Stimulated activated CD4-positive, alpha-beta T cell treated with anti-CD3 and anti-CD28 coated beads, Interleukin-1b, Interleukin-23, amount 100 ng/mL, for 48 hours (primary cell): ENCODE measurements around the gene SAFB.

Source experiments
- DNase-seq: peaks from one replicate; pipeline ENCODE4 v3.0.0-alpha.2; 2020

The SAFB gene

GRCh38 chr19:5622465-5623396, at the start of gene SAFB, which contains the start of gene SAFB2:
Gene SAFB, plus strand, starts transcription at chr19:5623083. Its CDS starts 123 bp downstream, at chr19:5623206.
Gene SAFB2, minus strand, starts transcription at chr19:5622776. Its CDS starts 61 bp downstream, at chr19:5622715.
- peak; percentile 100 for DNase-seq

DNA sequence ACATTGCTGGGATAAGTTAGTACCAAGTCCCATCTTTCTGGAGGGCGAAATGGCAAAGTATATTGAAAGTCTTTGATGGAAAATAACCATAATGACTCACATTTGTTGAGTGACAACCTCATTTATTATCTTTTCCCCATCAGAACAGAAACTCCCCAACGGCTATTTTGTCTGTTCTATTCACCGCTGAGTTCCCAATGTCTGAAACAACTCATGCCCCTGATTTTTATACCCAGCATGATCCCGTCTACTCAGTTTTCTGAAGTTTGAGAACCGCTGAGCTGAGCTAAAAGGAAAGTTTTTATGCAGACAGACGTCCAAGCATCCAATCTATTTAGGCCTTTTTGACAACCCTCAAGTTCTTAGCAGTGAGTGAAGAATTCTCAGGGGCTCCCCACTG, 47.3 kb upstream of the SAFB start:
- DNase-seq, result no peak

DNA sequence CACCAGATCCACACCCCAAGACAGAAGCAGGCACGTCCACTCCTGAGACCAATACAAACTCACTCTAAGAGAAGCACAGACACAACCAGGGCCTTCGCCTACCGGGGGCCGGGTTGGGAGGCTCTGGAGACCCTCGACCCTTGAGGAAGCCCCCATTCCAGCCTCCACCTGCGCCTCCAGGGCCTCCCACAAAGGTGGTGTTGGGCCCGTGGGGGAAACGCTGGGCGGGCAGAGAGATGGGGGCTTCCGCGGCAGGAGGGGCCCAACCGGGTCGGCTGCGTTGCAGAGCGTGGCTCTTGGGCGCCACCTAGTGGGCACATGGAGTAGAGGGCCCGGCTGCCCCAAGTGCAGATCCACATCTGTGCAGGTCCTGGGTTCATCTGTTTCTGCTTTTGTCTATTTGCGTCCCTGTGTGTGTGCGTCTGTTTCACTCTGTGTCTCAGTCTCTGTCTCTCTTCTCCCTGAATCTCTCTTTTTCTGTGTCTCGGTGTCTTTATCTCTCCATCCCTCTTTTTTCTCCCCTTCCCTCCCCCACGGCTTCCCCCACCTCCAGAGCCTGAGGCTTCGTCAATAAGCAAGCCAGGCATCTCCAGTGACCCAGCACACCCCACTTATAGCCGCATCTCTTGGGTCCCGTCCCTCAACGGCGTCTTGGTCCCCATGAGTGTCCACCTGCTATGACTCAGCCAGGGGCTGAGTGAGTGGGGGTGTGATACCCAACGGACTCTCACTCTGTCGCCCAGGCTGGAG, 44.6 kb upstream of the SAFB start:
- DNase-seq, result peak; percentile 65

DNA sequence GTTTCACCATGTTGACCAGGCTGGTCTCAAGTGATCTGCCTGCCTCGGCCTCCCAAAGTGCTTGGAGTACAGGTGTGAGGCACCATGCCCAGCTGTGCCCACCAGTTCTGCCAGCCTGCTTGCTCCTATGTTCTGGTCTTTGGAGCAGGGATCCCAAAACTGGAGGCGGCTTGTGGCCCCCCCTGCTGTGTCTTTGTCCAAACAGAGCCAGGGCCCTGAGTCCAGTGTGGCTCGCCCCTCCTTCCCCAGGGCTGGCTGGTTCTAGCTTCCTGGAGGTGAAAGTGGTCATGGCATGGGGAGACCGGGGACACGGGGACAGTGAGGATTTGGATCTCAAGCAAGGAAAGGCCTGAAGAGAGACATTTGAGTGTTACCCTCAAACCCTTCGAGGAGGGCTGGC, 43.6 kb upstream of the SAFB start:
- no peak for DNase-seq

- DNase-seq, result no peak
These were observed 43.2 kb upstream of the SAFB start for GRCh38 chr19:5579697-5580096.

- DNase-seq, result no peak
These were observed 42.7 kb upstream of the SAFB start for GRCh38 chr19:5580161-5580571.

GRCh38 chr19:5585461-5586299, 37.2 kb upstream of the SAFB start:
- DNase-seq, result peak; percentile 23

DNA sequence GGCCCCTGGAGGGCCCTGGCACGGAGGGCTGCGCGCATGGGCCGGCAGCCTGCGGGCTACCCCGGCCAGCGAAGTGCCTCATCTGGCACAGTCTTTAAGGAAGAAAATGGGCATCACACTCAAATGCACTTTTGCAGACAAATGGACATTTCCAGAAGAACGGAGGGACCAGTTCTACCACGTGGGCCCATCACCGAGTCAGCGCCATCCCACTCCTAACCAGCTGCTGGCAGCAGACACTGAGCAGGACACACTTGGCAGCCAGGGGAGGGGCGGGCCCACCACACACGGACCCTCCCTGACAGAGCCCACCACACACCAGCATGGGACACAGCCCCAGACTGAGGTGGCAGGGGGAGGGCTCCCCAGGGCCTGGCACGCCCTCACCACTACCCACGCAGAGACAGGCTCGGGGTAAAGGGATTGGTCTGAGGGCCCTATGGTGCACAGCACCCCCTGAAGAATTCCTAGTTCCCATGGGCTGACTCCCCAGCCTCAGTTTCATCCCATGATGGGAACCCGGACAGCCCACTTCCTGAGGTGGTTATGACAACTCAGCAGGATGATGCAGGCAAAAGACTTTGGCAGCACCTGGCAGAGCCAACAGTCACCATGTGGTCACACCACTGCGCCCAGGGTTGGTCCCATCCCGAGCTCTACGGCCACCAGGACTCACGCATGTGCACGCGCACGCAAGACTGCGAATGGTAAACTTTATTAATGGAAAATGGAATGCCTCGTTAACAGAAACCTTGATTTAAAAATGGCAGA, 36.4 kb upstream of the SAFB start:
- DNase-seq, result no peak

- no peak for DNase-seq
These were observed 35.8 kb upstream of the SAFB start for GRCh38 chr19:5587071-5587455.

DNA sequence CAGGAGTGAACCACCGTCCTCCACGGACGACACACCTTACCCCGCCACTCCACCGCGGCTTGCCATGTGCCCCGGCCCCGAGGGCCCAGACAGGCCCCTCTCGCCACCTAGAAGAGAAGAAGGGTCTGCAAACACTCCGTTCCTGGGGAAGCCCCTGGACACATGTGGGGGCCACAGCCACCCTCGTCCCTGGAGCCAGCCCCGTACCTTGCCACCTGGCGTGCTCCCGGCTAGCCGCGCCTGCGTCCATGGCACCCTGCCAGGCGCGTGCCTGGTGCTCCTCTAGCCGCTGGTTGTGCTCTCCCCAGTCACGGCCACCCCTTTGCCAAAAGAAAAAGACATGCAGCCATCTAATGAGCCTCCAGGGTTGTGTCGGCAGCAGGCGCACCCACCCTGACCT, 35.2 kb upstream of the SAFB start:
- no peak for DNase-seq

DNA sequence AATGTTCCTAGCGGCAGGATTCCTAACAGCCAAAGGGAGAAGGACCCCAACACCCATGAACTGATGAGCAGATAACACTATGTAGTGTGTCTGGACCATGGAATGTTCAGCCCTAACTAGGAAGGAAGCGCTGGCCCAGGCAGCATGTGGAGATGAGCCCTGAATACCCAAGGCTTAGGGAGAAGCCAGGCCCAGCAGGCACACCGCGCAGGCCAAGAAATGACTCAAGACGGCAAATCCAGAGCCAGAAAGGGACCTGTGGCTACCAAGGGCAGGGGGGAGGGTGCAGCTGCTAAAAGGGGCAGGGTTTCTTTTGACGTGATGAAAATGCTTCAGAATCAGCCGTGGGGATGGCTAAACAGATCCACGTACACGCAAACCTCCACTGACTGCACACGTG, 34.4 kb upstream of the SAFB start:
- DNase-seq, result no peak

DNA sequence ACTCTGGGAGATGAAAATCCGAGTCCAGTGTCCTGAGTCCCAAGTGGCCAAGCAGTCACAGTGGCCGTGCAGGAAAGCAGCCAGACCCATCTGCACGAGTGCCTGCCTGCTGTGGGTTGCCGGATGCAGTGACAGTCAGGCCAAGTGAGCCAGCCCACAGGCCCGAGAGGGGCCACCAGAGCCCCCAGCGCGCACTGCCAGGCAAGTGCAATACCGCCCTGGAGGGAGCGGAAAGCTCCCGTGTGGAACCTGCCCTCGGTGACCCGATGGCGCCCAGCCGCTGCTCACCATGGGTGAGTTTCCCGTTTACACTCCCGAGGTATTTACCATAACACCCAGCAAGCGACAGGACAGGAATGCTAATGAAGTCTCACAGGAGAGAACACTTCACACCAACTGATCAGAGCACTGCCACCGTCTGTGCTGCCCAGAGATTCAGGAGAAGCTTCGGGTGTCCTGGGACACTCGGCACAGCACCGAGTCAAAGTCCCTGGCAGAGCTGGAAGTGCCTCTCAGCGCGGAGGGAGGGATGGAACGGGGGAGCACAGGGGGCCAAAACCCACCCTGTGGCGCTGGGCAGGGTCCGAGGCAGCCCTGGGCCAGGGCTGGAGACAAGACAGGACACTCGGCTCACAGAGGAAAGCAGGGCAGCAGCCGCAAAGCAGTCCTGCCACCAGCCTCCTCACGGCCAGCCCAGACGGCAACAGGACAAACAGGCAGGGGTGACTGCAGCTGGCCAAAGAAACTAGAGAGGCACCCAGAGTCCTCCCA, 33.8 kb upstream of the SAFB start:
- no peak for DNase-seq

DNA sequence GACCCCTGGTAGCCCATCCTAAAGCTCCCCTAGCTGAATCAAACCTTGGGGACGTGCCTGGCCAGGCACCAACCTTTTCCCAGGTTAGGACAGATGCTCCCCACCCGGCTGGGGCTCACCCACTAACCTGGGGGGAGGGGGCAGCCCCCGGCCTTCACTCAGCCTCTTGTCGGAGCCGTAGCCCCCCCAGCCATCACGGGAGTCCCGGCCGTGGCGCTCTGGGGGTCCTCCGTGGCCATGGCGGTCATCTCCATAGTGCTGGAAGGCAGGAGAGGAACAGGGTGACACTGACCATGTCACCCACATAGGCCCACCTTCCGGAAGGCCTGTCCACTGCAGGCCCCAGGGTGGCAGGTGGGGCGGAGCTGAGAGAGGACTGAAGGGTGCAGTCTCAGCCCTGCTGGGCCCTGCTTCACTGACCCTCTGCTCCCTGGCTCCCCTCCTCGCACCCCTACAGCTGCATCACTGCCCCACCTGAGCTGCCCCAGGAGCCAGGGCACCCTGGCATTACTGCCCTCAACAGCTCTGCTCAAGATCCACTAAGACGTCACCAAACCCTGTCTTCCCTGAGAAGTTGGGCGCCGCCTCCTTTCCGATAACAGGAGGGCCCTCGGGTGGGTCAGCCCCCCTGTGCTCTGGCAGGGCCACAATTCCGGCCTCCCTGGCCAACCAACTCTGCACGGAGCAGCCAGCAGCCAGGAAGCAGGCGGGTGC, 32.6 kb upstream of the SAFB start:
- no peak for DNase-seq

GRCh38 chr19:5590865-5591154, 32.1 kb upstream of the SAFB start:
- DNase-seq, result no peak

DNA sequence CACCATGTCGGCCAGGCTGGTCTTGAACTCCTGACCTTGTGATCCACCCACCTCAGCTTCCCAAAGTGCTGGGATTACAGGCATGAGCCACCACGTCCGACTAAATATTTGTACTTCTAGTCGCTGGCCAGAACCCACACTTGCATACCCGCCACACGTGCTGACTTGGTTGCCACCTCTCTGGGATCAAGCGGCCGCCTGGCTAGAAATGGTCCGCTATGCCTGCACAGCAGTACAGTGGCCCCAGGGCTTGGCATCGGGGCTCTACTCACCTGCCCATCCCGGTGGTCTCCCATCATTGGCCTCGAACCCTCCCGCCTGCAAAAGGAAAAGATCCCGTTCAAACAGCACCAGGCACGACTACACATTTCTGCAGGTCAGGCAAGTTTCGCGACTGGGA, 31.4 kb upstream of the SAFB start:
- DNase-seq, result no peak

DNA sequence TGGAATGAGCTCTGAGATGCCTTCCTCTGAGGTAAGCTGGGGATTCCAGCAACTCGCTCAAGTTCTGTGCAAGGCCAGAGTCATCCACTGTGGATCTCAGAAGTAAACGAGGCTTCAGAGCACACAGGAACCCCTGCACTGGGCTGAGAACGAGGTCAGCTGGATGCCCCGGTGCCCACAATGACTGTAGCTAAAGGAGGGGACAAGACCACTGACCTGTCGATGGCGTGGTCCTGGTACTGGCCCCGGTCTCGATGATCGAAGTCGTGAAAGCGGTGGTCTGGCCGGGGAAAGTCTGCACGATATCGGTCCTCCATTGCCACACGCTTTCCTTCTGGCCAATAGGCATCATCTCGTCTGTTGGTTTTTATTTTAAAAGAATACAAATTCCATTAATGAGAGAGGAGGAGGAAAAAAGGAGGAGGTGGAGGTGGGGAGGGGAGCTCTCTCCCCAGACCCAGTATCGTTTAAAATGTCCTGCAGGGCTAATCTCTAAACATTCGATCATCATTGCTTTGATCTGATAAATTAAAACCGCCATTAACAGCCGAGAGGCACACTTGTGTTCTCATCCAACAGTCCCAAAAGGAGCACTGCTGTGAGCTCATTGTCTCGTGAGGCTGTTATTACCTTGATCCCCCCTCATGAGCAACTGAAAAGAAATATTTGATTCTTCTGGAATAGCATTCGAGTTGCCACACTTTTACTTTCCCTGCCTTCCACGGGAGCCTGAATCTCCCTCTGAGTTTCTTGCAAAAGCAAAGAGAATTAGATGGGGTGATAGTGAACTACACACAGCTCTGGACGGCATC, 30.1 kb upstream of the SAFB start:
- no peak for DNase-seq

GRCh38 chr19:5593343-5594255, 29.3 kb upstream of the SAFB start:
- no peak for DNase-seq

GRCh38 chr19:5594521-5594950, 28.3 kb upstream of the SAFB start:
- DNase-seq, result no peak

DNA sequence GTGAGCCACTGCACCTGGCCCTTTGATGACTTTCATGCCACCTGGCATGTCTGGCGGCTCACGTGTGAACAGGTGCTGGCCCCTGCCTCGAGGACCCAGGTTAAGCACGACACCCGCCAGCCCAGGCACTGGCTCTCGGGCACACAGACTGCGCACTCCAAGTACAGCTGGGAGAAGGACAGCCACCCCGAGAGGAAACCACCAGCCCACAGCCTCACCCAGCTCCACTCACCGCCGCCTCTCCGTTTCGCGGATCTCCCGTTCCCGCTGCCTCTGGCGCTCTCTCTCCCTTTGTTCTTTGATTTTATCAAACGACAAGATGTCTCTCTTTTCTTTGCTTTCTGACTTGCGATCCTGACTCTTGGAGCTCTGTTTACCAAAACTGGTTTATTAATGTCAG, 27.8 kb upstream of the SAFB start:
- DNase-seq, result no peak
